ENCODE data around the gene CDK6.

- TF ChIP-seq TAF1 (IDR thresholded peaks at IDR 0.05; ENCODE audit: borderline replicate concordance, low read depth, low read length) (no peak), POLR2AphosphoS5 (IDR thresholded peaks at IDR 0.05; ENCODE audit: low read depth, low read length) (no peak), POLR2A (IDR thresholded peaks at IDR 0.05; ENCODE audit: low read depth, low read length) (no peak)
These were observed 37.7 kb downstream of the CDK6 start for GRCh38 chr7:92798517-92799249.
